Cortex of kidney (tissue), 1 donor: ENCODE measurements around the gene SLIT3.

Experiments used
- DNase-seq: peaks from one replicate; lab custom pipeline; 2025; lab: John Stamatoyannopoulos, UW

Gene SLIT3

GRCh38 chr5:168829044-168829443 lies 471.9 kb downstream of the SLIT3 start:
- no peak for DNase-seq

- DNase-seq, result no peak
Measured at GRCh38 chr5:168827636-168828035, 473.3 kb downstream of the SLIT3 start.

- DNase-seq, result no peak
Measured at GRCh38 chr5:168826246-168826725, 474.7 kb downstream of the SLIT3 start.

GRCh38 chr5:168822745-168823281 lies 478.1 kb downstream of the SLIT3 start:
- no peak for DNase-seq

- no peak for DNase-seq
Measured at GRCh38 chr5:168822248-168822744, 478.6 kb downstream of the SLIT3 start.

GRCh38 chr5:168820874-168821273 lies 480.1 kb downstream of the SLIT3 start:
- DNase-seq, result no peak

- no peak for DNase-seq
Measured at GRCh38 chr5:168819004-168819621, 481.8 kb downstream of the SLIT3 start.

- no peak for DNase-seq
Measured at GRCh38 chr5:168818558-168818957, 482.4 kb downstream of the SLIT3 start.

GRCh38 chr5:168817591-168817990 lies 483.3 kb downstream of the SLIT3 start:
- no peak for DNase-seq

- DNase-seq, result no peak
Measured at GRCh38 chr5:168816661-168817060, 484.3 kb downstream of the SLIT3 start.

- DNase-seq, result no peak
Measured at GRCh38 chr5:168813184-168813968, 487.6 kb downstream of the SLIT3 start.

- no peak for DNase-seq
Measured at GRCh38 chr5:168810641-168811040, 490.3 kb downstream of the SLIT3 start.

GRCh38 chr5:168809218-168809617 lies 491.7 kb downstream of the SLIT3 start:
- no peak for DNase-seq

- DNase-seq, result no peak
Measured at GRCh38 chr5:168808051-168808616, 492.8 kb downstream of the SLIT3 start.

- DNase-seq, result no peak
Measured at GRCh38 chr5:168807287-168807686, 493.7 kb downstream of the SLIT3 start.

- DNase-seq, result no peak
Measured at GRCh38 chr5:168803541-168803940, 497.4 kb downstream of the SLIT3 start.

GRCh38 chr5:168802337-168802736 lies 498.6 kb downstream of the SLIT3 start:
- no peak for DNase-seq

GRCh38 chr5:168801567-168801966 lies 499.4 kb downstream of the SLIT3 start:
- DNase-seq, result no peak

GRCh38 chr5:168800701-168801100 lies 500.2 kb downstream of the SLIT3 start:
- DNase-seq, result no peak

- no peak for DNase-seq
Measured at GRCh38 chr5:168798065-168799023, 502.6 kb downstream of the SLIT3 start.
